ENCODE data around the gene SYP. TPM values are rescaled to one million over a fixed set of nuclear protein-coding genes. Genes with fewer than 3 reads are reported as not detected.

The SYP gene
- total and polyA plus RNA-seq, 10 of the 15 experiments (the other 5 are each of a cell fraction or from before 2014, with no cell fraction given) = 0.34 to 1.7 (median 0.74) TPM

- no peak for TF ChIP-seq ATF2 (IDR thresholded peaks at IDR 0.05; ENCODE audit: low read length)
- TF ChIP-seq MLLT1 (IDR thresholded peaks at IDR 0.05) = no peak
- no peak for TF ChIP-seq USF2 (IDR thresholded peaks at IDR 0.05; ENCODE audit: borderline replicate concordance, low read depth, low read length)
- TF ChIP-seq TCF3 (IDR thresholded peaks at IDR 0.05; ENCODE audit: borderline replicate concordance, insufficient read depth, low read depth, low read length) = no peak
- TF ChIP-seq ZNF217 (IDR thresholded peaks at IDR 0.05) = no peak
- TF ChIP-seq POLR2AphosphoS5 (IDR thresholded peaks at IDR 0.05; ENCODE audit: low read length) = peak; percentile 77
- peak; percentile 63; the same call in 1 of the 2 replicates for TF ChIP-seq DPF2 (IDR thresholded peaks at IDR 0.05)
- TF ChIP-seq SP1 (IDR thresholded peaks at IDR 0.05; ENCODE audit: low read depth, low read length) = peak; percentile 52
- no peak for TF ChIP-seq E2F4 (IDR thresholded peaks at IDR 0.05; ENCODE audit: low read depth, low read length)
- no peak for TF ChIP-seq NFYB (IDR thresholded peaks at IDR 0.05; ENCODE audit: insufficient read depth, low read depth, low read length)
- no peak for TF ChIP-seq SRF (IDR thresholded peaks at IDR 0.05; ENCODE audit: low read depth in 2 of 2, low read length in 2 of 2)
- TF ChIP-seq IRF5 (IDR thresholded peaks at IDR 0.05; ENCODE audit: borderline replicate concordance) = no peak
- peak; percentile 98 for TF ChIP-seq REST (IDR thresholded peaks at IDR 0.05; ENCODE audit: low read depth, low read length)
- no peak for TF ChIP-seq CHD1 (IDR thresholded peaks at IDR 0.05; ENCODE audit: low read depth, low read length)
These were observed at the start of gene SYP (continued) for GRCh38 chrX:49199906-49200771.

All from GM12878 (cell line).